ENCODE data around the gene ANXA1.

DNA sequence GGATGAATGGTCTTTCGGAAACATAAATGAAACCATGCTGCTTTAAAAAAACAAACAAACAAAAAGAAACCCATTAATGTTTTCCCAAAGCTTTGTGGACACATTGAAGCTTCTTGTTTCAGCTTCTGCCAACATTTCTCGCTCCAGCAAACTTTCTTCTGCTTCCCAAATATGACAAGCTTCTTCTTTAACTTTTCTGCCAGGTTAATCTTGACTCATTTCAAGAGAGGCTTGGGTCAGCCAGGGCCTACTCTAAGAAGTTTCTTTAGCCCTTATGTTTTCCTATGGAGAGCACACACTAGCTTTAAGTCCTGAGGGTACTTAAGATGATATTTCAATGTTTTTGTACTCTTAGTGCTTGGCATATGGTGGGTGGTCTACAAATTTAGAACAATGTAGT lies 6.1 kb downstream of the ANXA1 start:
- TF ChIP-seq SRF (IDR thresholded peaks at IDR 0.05; ENCODE audit: low read depth in 2 of 2, low read length in 2 of 2) (no peak), CTCF (IDR thresholded peaks at IDR 0.05 in 2 of 3, conservative IDR thresholded peaks at IDR 0.05 in 1 of 3; ENCODE audit: control insufficient read depth in 2 of 3, extremely low read depth in 1 of 3, insufficient read depth in 1 of 3, low read depth in 3 of 3, low read length in 3 of 3) (no peak), KAT2A (conservative IDR thresholded peaks at IDR 0.05; ENCODE audit: control insufficient read depth, low read depth, low read length) (no peak), CHD2 (IDR thresholded peaks at IDR 0.05; ENCODE audit: borderline replicate concordance, low read depth, low read length) (no peak), POLR2A (IDR thresholded peaks at IDR 0.05; ENCODE audit: low read depth, low read length) (no peak)

Data from GM12878 (cell line).